Neural cell (in vitro differentiated cells): Measurements from ENCODE around the gene EXOC3L1.

Source experiments
- CTCF ChIP-seq: fragments of 450-650 bp; IDR thresholded peaks from 2 replicates; pipeline ENCODE4 v1.5.1; 2014; ENCODE audit warnings: antibody characterized with exemption, mild to moderate bottlenecking, moderate library complexity; ENCODE audit not compliant: poor library complexity, severe bottlenecking
- POLR2AphosphoS5 ChIP-seq: IDR thresholded peaks from 2 replicates; pipeline ENCODE4 v1.6.1; 2012
- RAD21 ChIP-seq: fragments of 450-650 bp; conservative IDR thresholded peaks from 2 replicates; pipeline ENCODE4 v1.6.1; 2014; ENCODE audit warnings: antibody characterized with exemption, mild to moderate bottlenecking, moderate library complexity
- REST ChIP-seq: IDR thresholded peaks from 2 replicates; pipeline ENCODE4 v1.6.1; 2012; ENCODE audit warnings: borderline replicate concordance
- SMC3 ChIP-seq: fragments of 450-650 bp; conservative IDR thresholded peaks from 2 replicates; pipeline ENCODE4 v1.6.1; 2014; ENCODE audit warnings: antibody characterized with exemption, mild to moderate bottlenecking, moderate library complexity; ENCODE audit not compliant: poor library complexity
- TAF1 ChIP-seq: IDR thresholded peaks from 2 replicates; pipeline ENCODE4 v1.6.1; 2012; ENCODE audit warnings: low read depth

- no peak for TF ChIP-seq POLR2AphosphoS5
- TF ChIP-seq CTCF: no peak
- TF ChIP-seq RAD21: no peak
- TF ChIP-seq SMC3: no peak
- no peak for TF ChIP-seq TAF1
- no peak for TF ChIP-seq REST
These were observed 46.8 kb upstream of the EXOC3L1 start for GRCh38 chr16:67236563-67237395.
